ENCODE measurements around the gene SUV39H1.

GRCh38 chrX:48664156-48664555 lies 32.4 kb upstream of the SUV39H1 start:
- no peak for TF ChIP-seq EZH2 (IDR thresholded peaks at IDR 0.05; ENCODE audit: insufficient read depth, poor library complexity, severe bottlenecking)
- TF ChIP-seq EZH2phosphoT487 (IDR thresholded peaks at IDR 0.05; ENCODE audit: insufficient read depth, low read depth) = no peak
